Neural progenitor cell (in vitro differentiated cells): ENCODE results near the gene CCDC68. TPM values are rescaled to one million over a fixed set of nuclear protein-coding genes. Genes with fewer than 3 reads are reported as not detected.

ENCODE experiments used
- DNase-seq: peaks from one replicate; pipeline ENCODE4 v3.0.0-alpha.2; 2016; ENCODE audit warnings: low spot score
- H2AFZ ChIP-seq: fragments of 200-600 bp; sonication (generic); replicated peaks from 2 replicates; pipeline ENCODE4 v1.6.1; 2016; ENCODE audit warnings: antibody characterized with exemption
- H3F3A ChIP-seq: fragments of 200-600 bp; sonication (generic); 2 replicates; pipeline ENCODE4 v1.6.1; 2016; ENCODE audit warnings: antibody characterized with exemption, low read depth
- H3K27ac ChIP-seq: fragments of 200-600 bp; sonication (generic); 2 replicates; pipeline ENCODE4 v1.5.1; 2016; ENCODE audit warnings: mild to moderate bottlenecking
- H3K27me3 ChIP-seq: fragments of 200-600 bp; sonication (generic); 2 replicates; pipeline ENCODE4 v1.6.1; 2016; ENCODE audit warnings: mild to moderate bottlenecking, moderate library complexity
- H3K36me3 ChIP-seq: fragments of 200-600 bp; sonication (generic); 2 replicates; pipeline ENCODE4 v1.5.1; 2016
- H3K4me1 ChIP-seq: fragments of 200-600 bp; sonication (generic); 2 replicates; pipeline ENCODE4 v1.6.1; 2016; ENCODE audit warnings: mixed run types
- H3K4me2 ChIP-seq: fragments of 200-600 bp; sonication (generic); 2 replicates; pipeline ENCODE4 v1.6.1; 2016
- H3K4me3 ChIP-seq: fragments of 200-600 bp; sonication (generic); 2 replicates; pipeline ENCODE4 v1.5.1; 2016
- H3K79me2 ChIP-seq: fragments of 200-600 bp; sonication (generic); 2 replicates; pipeline ENCODE4 v1.6.1; 2016; ENCODE audit warnings: low read depth
- H3K9ac ChIP-seq: fragments of 200-600 bp; sonication (generic); 2 replicates; pipeline ENCODE4 v1.6.1; 2016
- H3K9me3 ChIP-seq: fragments of 200-600 bp; sonication (generic); 2 replicates; pipeline ENCODE4 v1.5.1; 2016; ENCODE audit warnings: low read depth
- H4K20me1 ChIP-seq: fragments of 200-600 bp; sonication (generic); 2 replicates; pipeline ENCODE4 v1.6.1; 2016; ENCODE audit warnings: low read depth
- H3K27ac Mint-ChIP-seq: 3 replicates; pipeline ENCODE4 v1.8.0; 2021; ENCODE audit warnings: mixed read lengths
- H3K27me3 Mint-ChIP-seq: 2 replicates; pipeline ENCODE4 v1.8.0; 2022; ENCODE audit warnings: low read depth, mild to moderate bottlenecking, inconsistent platforms, moderate library complexity, mixed read lengths; ENCODE audit not compliant: insufficient read depth
- H3K36me3 Mint-ChIP-seq: 3 replicates; pipeline ENCODE4 v1.8.0; 2021; ENCODE audit warnings: mixed read lengths
- H3K4me1 Mint-ChIP-seq: 3 replicates; pipeline ENCODE4 v1.8.0; 2021; ENCODE audit warnings: mixed read lengths
- H3K4me3 Mint-ChIP-seq: 3 replicates; pipeline ENCODE4 v1.8.0; 2021; ENCODE audit warnings: mild to moderate bottlenecking, moderate library complexity, mixed read lengths
- H3K9me3 Mint-ChIP-seq: 3 replicates; pipeline ENCODE4 v1.8.0; 2020; ENCODE audit warnings: mixed read lengths
- CTCF ChIP-seq: fragments of 200-600 bp; sonication (generic); IDR thresholded peaks from 2 replicates; pipeline ENCODE4 v1.5.1; 2017; ENCODE audit warnings: antibody characterized with exemption, mild to moderate bottlenecking
- EZH2 ChIP-seq: fragments of 200-600 bp; sonication (generic); IDR thresholded peaks from 2 replicates; pipeline ENCODE4 v1.6.1; 2017; ENCODE audit warnings: antibody characterized with exemption, mild to moderate bottlenecking, moderate library complexity
- EZH2phosphoT487 ChIP-seq: fragments of 200-600 bp; sonication (generic); IDR thresholded peaks from 2 replicates; pipeline ENCODE4 v1.6.1; 2017; ENCODE audit warnings: antibody characterized with exemption
- total RNA-seq: library from RNA; depleted of rRNA; stranded (reverse); fragments of >200 nt; gene quantifications from 2 replicates; pipeline ENCODE4 v1.2.3, GENCODE V29; 2015; ENCODE audit warnings: low replicate concordance

CCDC68 gene
- total RNA-seq, 1 donor from 2014 or later, result not detected

GRCh38 chr18:54909538-54909937 lies 49.7 kb downstream of the CCDC68 start:
- H3K9me3 Mint-ChIP-seq, result peaks cover 8% of the 10 kb centered on the region
- H3K36me3 Mint-ChIP-seq, result no peaks in the 10 kb centered on the region
- Histone ChIP-seq H3F3A (no peaks in the 10 kb centered on the region), H3K36me3 (no peaks in the 10 kb centered on the region), H3K27ac (no peak overlapping the region), H3K9ac (no peak overlapping the region), H3K27me3 (no peaks in the 10 kb centered on the region), H3K4me2 (no peak overlapping the region), H3K4me1 (no peaks in the 10 kb centered on the region), H3K4me3 (no peak overlapping the region), H3K79me2 (no peaks in the 10 kb centered on the region), H2AFZ (no peak overlapping the region), H3K9me3 (no peaks in the 10 kb centered on the region), H4K20me1 (no peaks in the 10 kb centered on the region)
- no peak for TF ChIP-seq EZH2phosphoT487
- TF ChIP-seq EZH2, result no peak
- no peak for TF ChIP-seq CTCF
- DNase-seq, result no peak
- peaks cover 2% of the 10 kb centered on the region for H3K4me1 Mint-ChIP-seq
- no peak overlapping the region for H3K4me3 Mint-ChIP-seq
- H3K27me3 Mint-ChIP-seq, result no peaks in the 10 kb centered on the region
- no peak overlapping the region for H3K27ac Mint-ChIP-seq

- peaks cover 6% of the 10 kb centered on the region for H3K4me1 Mint-ChIP-seq
- H3K27ac Mint-ChIP-seq, result no peak overlapping the region
- H3K36me3 ChIP-seq, result no peaks in the 10 kb centered on the region
Measured at GRCh38 chr18:54906331-54907185, 52.7 kb downstream of the CCDC68 start.

GRCh38 chr18:54905629-54906028 lies 53.6 kb downstream of the CCDC68 start:
- Mint-ChIP-seq H3K36me3 (no peaks in the 10 kb centered on the region), H3K27me3 (no peaks in the 10 kb centered on the region), H3K4me3 (no peak overlapping the region), H3K4me1 (peaks cover 6% of the 10 kb centered on the region), H3K27ac (no peak overlapping the region), H3K9me3 (peaks cover 6% of the 10 kb centered on the region)
- Histone ChIP-seq H3K4me2 (no peak overlapping the region), H3K9me3 (no peaks in the 10 kb centered on the region), H3K4me3 (no peak overlapping the region), H3K9ac (no peak overlapping the region), H4K20me1 (no peaks in the 10 kb centered on the region), H3K27me3 (no peaks in the 10 kb centered on the region), H3K36me3 (no peaks in the 10 kb centered on the region), H3K27ac (no peak overlapping the region), H2AFZ (no peak overlapping the region), H3F3A (no peaks in the 10 kb centered on the region), H3K79me2 (no peaks in the 10 kb centered on the region), H3K4me1 (no peaks in the 10 kb centered on the region)
- TF ChIP-seq CTCF (no peak), EZH2phosphoT487 (no peak), EZH2 (no peak)
- DNase-seq, result no peak

More at GRCh38 chr18:54906331-54907185, 52.7 kb downstream of the CCDC68 start:
- H3K27me3 ChIP-seq, result no peaks in the 10 kb centered on the region
- H3F3A ChIP-seq, result no peaks in the 10 kb centered on the region
- no peaks in the 10 kb centered on the region for H3K4me1 ChIP-seq
- Mint-ChIP-seq H3K27me3 (no peaks in the 10 kb centered on the region), H3K4me3 (no peak overlapping the region), H3K36me3 (no peaks in the 10 kb centered on the region), H3K9me3 (peaks cover 8% of the 10 kb centered on the region)
- no peaks in the 10 kb centered on the region for H3K79me2 ChIP-seq
- no peak overlapping the region for H3K27ac ChIP-seq
- TF ChIP-seq EZH2 (no peak), EZH2phosphoT487 (no peak), CTCF (no peak)
- H4K20me1 ChIP-seq, result no peaks in the 10 kb centered on the region
- no peak overlapping the region for H3K4me2 ChIP-seq
- no peak overlapping the region for H3K9ac ChIP-seq
- no peak for DNase-seq
- no peak overlapping the region for H2AFZ ChIP-seq
- H3K4me3 ChIP-seq, result no peak overlapping the region
- no peaks in the 10 kb centered on the region for H3K9me3 ChIP-seq
